Measurements from ENCODE around the gene CYP46A1.

GRCh38 chr14:99760817-99761216 lies 76.7 kb downstream of the CYP46A1 start:
- TF ChIP-seq POLR2A (IDR thresholded peaks at IDR 0.05) (no peak), CTCF (IDR thresholded peaks at IDR 0.05 in 4 of 5, conservative IDR thresholded peaks at IDR 0.05 in 1 of 5) (no peak)
